ENCODE results near the gene DPH6. TPM values are rescaled to one million over a fixed set of nuclear protein-coding genes. Genes with fewer than 3 reads are reported as not detected.
"Not testable (repeated sequence)": the region's sequence is repeated elsewhere in the genome, so short reads cannot be mapped to it uniquely, and the experiment has no call there.

DPH6 gene
- polyA plus RNA-seq, 2 of the 4 experiments (the other 2 are of a cell fraction): 11.0 to 33.6 TPM

DNA sequence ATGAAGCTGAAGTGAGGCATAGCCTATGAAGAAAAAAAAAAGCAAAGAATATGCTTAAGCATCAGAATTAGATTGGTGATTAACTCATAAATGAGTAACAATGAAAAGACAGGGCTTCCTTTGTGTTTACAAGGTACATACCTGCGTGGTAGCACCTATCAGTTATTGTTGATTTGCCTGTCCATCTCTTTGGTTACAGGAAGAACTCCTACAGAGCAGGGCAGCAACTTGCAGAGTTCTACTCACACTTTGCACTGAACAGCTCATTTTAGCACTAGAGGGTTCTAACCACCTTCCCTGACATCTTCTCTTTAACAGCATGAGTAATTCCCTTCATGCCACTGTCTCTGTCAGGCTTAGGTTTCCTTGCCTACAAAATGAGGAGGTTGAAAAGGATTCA is 166.0 kb downstream of the DPH6 start:
- no peak overlapping the region for H3K27ac ChIP-seq
- ChIA-PET CTCF (interaction anchor here (1.4 kb wide), 1 partner anchor 65 kb away, joined by 3 read pairs; no protein-coding TSS in a partner anchor), POLR2A (no interaction called here)
- TF ChIP-seq EP300 (IDR thresholded peaks at IDR 0.05): no peak
- TF ChIP-seq HOXB5 (CRISPR knock-in tag; IDR thresholded peaks at IDR 0.05): no peak
- TF ChIP-seq CBX8 (IDR thresholded peaks at IDR 0.05): no peak
- no peak for TF ChIP-seq HOXB13 (CRISPR knock-in tag; IDR thresholded peaks at IDR 0.05; ENCODE audit: low read depth)
- TF ChIP-seq USF2 (IDR thresholded peaks at IDR 0.05): no peak
- TF ChIP-seq MYC (IDR thresholded peaks at IDR 0.05; ENCODE audit: borderline replicate concordance, low read length): no peak
- TF ChIP-seq TFCP2L1 (CRISPR knock-in tag; IDR thresholded peaks at IDR 0.05): no peak
- TF ChIP-seq, protein P1, sequence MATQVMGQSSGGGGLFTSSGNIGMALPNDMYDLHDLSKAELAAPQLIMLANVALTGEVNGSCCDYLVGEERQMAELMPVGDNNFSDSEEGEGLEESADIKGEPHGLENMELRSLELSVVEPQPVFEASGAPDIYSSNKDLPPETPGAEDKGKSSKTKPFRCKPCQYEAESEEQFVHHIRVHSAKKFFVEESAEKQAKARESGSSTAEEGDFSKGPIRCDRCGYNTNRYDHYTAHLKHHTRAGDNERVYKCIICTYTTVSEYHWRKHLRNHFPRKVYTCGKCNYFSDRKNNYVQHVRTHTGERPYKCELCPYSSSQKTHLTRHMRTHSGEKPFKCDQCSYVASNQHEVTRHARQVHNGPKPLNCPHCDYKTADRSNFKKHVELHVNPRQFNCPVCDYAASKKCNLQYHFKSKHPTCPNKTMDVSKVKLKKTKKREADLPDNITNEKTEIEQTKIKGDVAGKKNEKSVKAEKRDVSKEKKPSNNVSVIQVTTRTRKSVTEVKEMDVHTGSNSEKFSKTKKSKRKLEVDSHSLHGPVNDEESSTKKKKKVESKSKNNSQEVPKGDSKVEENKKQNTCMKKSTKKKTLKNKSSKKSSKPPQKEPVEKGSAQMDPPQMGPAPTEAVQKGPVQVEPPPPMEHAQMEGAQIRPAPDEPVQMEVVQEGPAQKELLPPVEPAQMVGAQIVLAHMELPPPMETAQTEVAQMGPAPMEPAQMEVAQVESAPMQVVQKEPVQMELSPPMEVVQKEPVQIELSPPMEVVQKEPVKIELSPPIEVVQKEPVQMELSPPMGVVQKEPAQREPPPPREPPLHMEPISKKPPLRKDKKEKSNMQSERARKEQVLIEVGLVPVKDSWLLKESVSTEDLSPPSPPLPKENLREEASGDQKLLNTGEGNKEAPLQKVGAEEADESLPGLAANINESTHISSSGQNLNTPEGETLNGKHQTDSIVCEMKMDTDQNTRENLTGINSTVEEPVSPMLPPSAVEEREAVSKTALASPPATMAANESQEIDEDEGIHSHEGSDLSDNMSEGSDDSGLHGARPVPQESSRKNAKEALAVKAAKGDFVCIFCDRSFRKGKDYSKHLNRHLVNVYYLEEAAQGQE (IDR thresholded peaks at IDR 0.05): no peak
- TF ChIP-seq SMC3 (IDR thresholded peaks at IDR 0.05): no peak
- TF ChIP-seq HDAC2 (IDR thresholded peaks at IDR 0.05): no peak
- no peak for TF ChIP-seq SREBF2 (IDR thresholded peaks at IDR 0.05)
- TF ChIP-seq EHF (CRISPR knock-in tag; IDR thresholded peaks at IDR 0.05): no peak
- no peak for TF ChIP-seq FOSL2 (IDR thresholded peaks at IDR 0.05)
- no peak for TF ChIP-seq FOSL2 (CRISPR knock-in tag; IDR thresholded peaks at IDR 0.05)
- no peak for TF ChIP-seq MAZ (IDR thresholded peaks at IDR 0.05; ENCODE audit: borderline replicate concordance, low read depth, low read length)
- TF ChIP-seq RARB (CRISPR knock-in tag; IDR thresholded peaks at IDR 0.05): no peak
- WGBS (ENCODE audit: missing lambda C conversion rate): 75% methylated on average over 1 of the region's 1 CpG
- no peaks in the 10 kb centered on the region for H3K4me1 ChIP-seq
- no peaks in the 10 kb centered on the region for H3K9me3 ChIP-seq
- no peak for ATAC-seq
- no peak for DNase-seq (ENCODE audit: low read depth in 1 of 2, low spot score in 1 of 2)
- no peak overlapping the region for H3K4me2 ChIP-seq
- FAIRE-seq: no peak
- H3K4me3 ChIP-seq: no peak overlapping the region

DNA sequence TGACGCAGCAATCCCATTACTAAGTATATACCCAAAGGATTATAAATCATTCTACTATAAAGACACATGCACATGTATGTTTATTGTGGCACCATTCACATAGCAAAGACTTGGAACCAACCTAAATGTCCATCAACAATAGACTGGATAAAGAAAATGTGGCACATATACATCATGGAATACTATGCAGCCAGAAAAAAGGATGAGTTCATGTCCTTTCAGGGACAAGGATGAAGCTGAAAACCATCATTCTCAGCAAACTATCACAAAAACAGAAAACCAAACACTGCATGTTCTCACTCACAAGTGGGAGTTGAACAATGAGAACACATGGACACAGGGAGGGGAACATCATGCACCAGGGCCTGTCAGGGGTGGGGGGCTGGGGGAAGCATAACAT is 167.5 kb downstream of the DPH6 start:
- 100% methylated on average over 1 of the region's 1 CpG for WGBS (ENCODE audit: missing lambda C conversion rate)
- CTCF ChIA-PET; H3K9me3 ChIP-seq; POLR2A ChIA-PET; H3K4me2 ChIP-seq; H3K4me1 ChIP-seq; DNase-seq (ENCODE audit: low read depth in 1 of 2, low spot score in 1 of 2); H3K27ac ChIP-seq; ATAC-seq; FAIRE-seq; H3K4me3 ChIP-seq: not testable (repeated sequence)

DNA sequence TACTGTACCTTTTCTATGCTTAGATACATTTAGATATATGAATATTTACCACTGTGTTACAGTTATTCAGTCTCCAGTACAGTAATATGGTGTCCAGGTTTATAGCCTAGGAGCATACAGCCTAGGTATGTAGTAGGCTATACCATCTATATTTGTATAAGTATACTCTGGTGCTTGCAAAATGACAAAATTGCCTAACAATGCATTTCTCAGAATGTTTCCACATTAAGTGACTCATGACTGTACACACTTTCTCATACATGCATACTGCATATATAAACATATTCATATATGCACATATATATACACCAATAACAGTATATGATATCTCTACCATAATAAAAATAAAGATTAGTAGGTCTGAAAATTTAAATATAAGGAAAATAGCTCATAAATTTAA is 169.3 kb downstream of the DPH6 start:
- Histone ChIP-seq H3K4me1 (no peaks in the 10 kb centered on the region), H3K4me2 (no peak overlapping the region), H3K9me3 (no peaks in the 10 kb centered on the region), H3K4me3 (no peak overlapping the region), H3K27ac (no peak overlapping the region)
- CTCF ChIA-PET: no interaction called here
- DNase-seq (ENCODE audit: low read depth in 1 of 2, low spot score in 1 of 2) (no peak), FAIRE-seq (no peak), ATAC-seq (no peak)
- POLR2A ChIA-PET: no interaction called here
- no peak for TF ChIP-seq SREBF2 (IDR thresholded peaks at IDR 0.05)
- no peak for TF ChIP-seq POLR2A (IDR thresholded peaks at IDR 0.05; ENCODE audit: low read length)
- no peak for TF ChIP-seq ATOH8 (CRISPR knock-in tag; IDR thresholded peaks at IDR 0.05; ENCODE audit: low read depth)
- TF ChIP-seq RNF2 (IDR thresholded peaks at IDR 0.05; ENCODE audit: borderline replicate concordance, low read depth): no peak
- TF ChIP-seq EHF (CRISPR knock-in tag; IDR thresholded peaks at IDR 0.05): no peak
- TF ChIP-seq PHF8 (IDR thresholded peaks at IDR 0.05; ENCODE audit: borderline replicate concordance, low read depth): no peak
- TF ChIP-seq KDM5A (IDR thresholded peaks at IDR 0.05): no peak

Measured in A549 (cell line).